RCC 7860 (cell line): ENCODE results near the gene ZNRF1.
"Not testable (repeated sequence)": the region's sequence is repeated elsewhere in the genome, so short reads cannot be mapped to it uniquely, and the experiment has no call there.

Experiments used
- DNase-seq: peaks from one replicate; pipeline ENCODE4 v3.0.0-alpha.2; 2015; ENCODE audit warnings: low spot score
- FAIRE-seq: peaks from 2 replicates; lab custom pipeline; 2012; peaks lifted over from hg19 to GRCh38; lab: Jason Lieb, UNC

The ZNRF1 gene

GRCh38 chr16:75000481-75001081 is 1.8 kb downstream of the ZNRF1 start:
- peak; percentile 21 for DNase-seq

DNA sequence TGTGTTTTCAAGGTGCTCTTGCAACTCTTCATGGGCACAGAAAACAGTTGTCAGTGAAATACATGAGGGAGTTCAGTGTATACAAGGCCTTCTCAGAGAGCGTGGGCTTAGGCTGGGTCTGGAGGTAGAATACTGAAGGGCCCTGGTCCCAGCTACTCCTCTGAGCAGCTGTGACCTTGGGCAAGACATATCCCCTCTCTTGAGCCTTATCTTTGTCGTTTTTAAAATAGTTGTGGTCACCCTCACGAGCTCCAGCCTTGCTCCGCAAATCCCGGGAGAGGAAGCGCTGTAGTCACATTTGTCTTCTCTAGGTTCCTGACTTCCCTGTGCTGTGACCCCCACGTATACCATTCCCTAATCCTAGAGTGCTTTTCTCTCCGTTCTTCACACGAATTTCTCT is 3.6 kb downstream of the ZNRF1 start:
- FAIRE-seq (no peak), DNase-seq (no peak)

More at GRCh38 chr16:75000481-75001081, 1.8 kb downstream of the ZNRF1 start:
- FAIRE-seq = no peak

DNA sequence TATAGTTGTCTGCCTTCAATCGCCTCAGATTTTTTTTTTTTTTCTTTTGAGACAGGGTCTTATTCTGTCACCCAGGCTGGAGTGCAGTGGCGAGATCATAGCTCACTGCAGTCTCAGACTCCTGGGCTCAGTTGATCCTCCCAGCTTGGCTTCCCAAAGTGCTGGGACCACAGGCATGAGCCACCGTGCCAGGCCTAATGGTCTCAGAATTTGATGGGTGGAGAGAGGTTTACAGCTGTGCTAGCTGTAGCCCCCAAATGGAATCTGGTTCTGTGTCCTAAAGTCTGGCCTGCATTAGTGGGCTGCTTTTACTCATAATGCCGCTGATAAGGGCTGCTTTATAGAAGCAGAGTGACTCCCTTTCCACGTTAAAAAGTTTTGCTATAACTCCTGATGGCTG is 5.1 kb downstream of the ZNRF1 start:
- DNase-seq (no peak), FAIRE-seq (no peak)

GRCh38 chr16:75004460-75004859 is 5.6 kb downstream of the ZNRF1 start:
- no peak for FAIRE-seq
- DNase-seq = no peak

DNA sequence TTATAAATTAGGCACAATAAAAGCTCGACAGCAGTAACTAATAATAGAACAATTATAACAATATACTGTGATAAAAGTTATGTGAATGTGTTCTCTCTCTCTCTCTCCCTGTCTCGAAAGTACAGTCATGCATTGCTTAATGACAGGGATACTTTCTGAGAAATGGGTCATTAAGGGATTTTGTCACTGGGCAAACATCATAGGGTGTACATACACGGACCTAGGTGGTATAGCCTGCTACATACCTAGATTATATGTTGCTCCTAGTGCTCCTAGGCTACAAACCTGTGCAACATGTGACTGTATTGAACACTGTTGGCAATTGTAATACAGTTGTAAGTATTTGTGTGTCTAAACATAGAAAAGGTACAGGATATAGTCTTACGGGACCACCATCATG is 6.9 kb downstream of the ZNRF1 start:
- FAIRE-seq (no peak), DNase-seq (no peak)

DNA sequence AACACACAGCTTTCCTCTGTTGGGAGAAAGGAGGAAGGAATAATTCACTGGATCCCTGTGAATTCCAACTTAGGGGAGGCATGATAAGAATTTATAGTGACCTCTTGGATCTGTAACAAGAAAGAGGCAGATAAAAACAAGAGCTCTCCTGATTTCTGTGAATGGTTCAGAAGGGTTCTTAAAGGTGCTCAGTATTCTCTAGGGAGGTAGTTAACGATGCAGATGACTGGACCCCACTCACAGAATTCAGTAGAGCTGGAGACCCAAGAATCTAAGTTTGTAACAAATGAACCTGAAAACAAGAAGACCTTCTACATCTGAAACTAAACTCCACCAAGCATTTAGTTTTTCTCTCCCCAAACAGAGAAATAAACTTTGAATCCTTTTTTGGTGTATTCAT is 8.6 kb downstream of the ZNRF1 start:
- DNase-seq = no peak
- FAIRE-seq = no peak

DNA sequence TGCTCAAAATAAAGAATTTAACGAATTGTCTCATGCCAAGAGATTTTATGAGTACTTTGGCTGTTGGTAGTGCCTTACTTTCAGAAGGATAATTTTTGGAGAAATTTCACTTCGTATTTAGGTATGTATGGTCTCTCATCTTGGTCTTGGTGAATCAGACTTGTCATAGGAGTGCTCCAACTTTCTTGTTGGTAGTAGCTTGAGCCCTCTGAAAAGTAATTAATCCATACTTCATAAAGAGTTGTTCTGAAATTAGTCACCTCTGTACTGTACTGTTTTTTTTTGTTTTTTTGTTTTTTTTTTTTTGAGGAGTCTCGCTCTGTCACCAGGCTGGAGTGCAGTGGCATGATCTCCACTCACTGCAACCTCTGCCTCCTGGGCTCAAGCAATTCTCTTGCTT is 11.6 kb downstream of the ZNRF1 start:
- no peak for DNase-seq
- FAIRE-seq = no peak

DNA sequence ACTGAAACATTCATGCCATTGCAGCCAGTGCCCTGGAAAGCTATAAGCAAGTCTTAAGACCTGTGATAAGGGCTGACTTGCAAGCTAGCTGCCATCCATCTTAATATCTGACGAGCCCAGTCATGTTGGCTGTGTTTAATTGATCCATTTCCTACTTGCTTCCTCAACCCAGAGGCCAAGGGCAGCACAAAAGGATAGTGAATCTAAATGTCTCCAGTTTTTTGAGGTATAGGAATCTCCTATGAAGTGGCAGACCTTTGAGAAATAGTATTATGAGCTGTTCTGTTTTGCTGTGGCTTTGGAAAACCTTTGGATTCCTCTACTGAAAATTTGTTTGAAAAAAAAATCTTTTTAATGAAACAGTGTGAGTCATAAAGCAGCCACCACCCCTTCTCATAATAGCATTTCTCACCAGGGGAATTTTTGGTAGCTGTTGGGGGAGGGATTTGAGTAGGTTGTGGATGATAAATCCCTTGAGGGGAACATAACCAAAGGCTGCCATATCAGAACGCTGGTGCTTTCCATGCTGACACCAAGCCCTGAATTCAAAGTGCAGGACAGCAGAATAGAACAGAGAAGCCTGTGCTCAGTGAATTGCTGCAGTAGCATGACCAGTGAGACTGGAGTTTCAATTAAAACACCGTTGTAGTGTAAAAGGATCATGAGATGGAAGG is 12.9 kb downstream of the ZNRF1 start:
- FAIRE-seq = peak; percentile 73
- DNase-seq = peak; percentile 62

DNA sequence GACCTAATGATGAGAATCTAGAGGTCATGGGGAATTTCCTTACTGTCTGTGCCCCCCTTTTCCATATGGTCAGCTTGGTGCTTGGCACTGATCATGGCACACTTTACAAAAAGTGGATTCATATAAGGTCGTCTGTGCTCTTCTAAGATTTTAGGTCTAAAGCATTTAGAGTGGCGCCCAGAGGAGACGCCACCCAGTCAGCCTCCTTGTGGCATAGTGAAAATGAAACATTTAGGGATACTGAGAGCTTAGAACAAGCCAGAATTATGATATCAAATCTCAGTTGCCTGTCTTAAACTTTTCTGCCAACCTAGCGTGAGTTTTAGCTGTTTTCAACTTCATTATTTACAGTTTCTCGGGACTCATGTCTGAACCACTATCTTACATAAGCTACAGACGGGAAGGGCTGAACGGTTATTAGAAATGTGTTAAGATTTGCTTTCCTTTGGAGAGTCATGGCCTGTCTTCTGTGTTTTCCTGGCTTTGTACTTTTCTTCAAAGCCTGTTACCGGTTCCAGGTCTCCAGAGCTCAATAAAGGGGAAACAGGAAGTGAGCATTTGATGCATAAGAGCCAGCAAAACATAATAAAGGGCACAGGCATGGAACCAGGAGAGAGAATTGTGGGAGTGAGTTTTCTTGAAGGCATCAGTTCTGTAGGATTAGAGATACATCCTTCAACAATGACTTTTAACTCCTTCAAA is 13.7 kb downstream of the ZNRF1 start:
- FAIRE-seq (no peak), DNase-seq (no peak)

DNA sequence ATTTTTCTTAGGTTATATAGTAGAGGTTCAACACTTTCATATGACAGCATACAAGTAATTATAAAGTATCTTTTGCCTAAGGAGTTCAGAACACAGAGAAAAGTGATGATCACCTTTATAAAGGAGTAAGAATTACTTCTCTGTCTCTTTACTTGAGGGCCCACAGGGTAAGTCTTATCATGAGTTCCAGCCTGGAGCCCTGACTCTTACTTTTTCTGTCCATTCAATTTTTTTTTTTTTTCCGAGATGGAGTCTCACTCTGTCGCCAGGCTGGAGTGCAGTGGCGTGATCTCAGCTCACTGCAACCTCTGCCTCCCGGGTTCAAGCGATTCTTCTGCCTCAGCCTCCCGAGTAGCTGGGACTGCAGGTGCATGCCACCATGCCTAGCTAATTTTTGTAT is 14.3 kb downstream of the ZNRF1 start:
- FAIRE-seq, DNase-seq: not testable (repeated sequence)

- no peak for DNase-seq
- FAIRE-seq = no peak
Measured at GRCh38 chr16:75014318-75014717, 15.5 kb downstream of the ZNRF1 start.

GRCh38 chr16:75016451-75017081 is 17.7 kb downstream of the ZNRF1 start:
- not testable (repeated sequence) for FAIRE-seq, DNase-seq

DNA sequence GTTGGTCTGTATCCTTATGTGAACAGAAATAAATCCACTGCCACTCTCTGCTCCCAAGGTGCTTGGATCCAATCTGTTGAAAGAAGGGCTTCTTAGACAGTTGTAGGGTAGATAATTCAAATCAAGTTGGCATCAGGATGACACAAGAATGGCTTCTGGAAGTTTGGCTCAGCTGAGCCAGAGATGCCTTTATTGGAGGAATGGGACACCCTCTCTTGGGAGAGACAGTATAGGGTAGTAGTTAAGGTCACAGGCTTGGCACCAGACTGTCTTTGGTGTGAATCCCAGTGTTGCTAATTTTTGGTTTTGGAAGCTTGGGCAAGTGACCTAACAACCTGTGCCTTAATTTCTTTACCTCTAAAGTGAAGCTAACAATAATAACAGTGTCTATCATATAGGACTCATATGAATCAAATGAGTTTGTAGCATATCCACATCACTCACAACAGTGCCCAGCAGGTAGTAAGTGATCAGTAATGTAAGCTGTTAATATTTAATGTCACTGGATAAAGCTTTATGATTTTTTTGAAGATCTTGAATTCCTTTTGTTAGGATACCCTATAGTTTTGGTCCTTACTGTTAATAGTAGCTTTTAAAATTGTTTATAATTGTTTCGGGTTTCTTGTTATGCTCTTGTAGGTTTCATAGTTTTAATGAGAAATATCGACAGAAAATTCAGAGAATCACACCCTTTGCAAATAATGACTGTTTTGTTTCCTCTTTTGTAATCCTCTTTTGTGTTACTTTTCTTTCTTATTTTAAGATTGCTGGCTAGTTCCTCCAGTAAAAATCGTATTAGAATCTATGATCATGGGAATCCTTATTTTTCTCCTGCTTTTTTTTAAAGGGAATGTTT is 19.1 kb downstream of the ZNRF1 start:
- no peak for DNase-seq
- FAIRE-seq = peak; percentile 34

- DNase-seq (no peak), FAIRE-seq (no peak)
Measured at GRCh38 chr16:75019007-75019406, 20.2 kb downstream of the ZNRF1 start.

GRCh38 chr16:75019586-75019985 is 20.8 kb downstream of the ZNRF1 start:
- no peak for DNase-seq
- FAIRE-seq = no peak

- no peak for DNase-seq
- FAIRE-seq = no peak
Measured at GRCh38 chr16:75021410-75021809, 22.6 kb downstream of the ZNRF1 start.

GRCh38 chr16:75022567-75022966 is 23.7 kb downstream of the ZNRF1 start:
- DNase-seq (no peak), FAIRE-seq (no peak)

DNA sequence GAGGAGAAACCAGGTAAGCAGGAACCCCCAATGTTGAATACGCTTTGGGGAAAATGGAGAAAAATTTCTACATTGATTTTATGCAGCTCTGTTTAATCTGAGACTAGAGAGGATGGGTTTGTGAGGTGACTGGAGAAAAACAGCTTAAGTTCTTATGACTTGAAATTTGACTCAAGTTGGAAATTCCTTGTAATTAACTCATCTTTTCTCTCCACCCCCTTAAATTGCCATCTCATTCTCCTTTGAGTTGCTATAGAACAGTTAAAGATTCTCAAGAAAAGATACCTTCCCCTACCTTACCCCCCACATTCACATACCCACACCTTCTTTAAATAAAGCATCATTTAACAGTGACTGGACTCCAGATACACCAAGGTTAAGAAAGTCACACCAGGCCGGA is 24.2 kb downstream of the ZNRF1 start:
- FAIRE-seq = no peak
- DNase-seq = no peak

DNA sequence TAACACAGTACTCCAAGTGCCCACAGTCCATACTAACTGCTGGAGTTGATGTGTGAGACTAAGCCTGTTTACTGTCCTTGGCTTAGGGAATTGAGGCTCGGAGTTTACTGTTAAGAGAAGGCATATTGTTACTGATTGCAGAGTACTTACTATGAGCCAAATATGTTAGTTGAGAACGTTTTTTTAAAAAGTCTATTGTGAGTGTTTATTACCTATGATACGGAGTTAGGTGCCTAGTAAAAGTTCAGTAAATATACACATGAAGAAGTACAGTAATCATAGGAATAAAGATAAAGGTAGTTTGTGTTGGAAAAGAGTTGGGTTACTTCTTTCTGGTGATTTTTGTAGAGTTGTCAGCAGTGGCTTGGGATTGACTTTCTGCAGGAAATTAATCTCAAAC is 25.4 kb downstream of the ZNRF1 start:
- FAIRE-seq (no peak), DNase-seq (no peak)

DNA sequence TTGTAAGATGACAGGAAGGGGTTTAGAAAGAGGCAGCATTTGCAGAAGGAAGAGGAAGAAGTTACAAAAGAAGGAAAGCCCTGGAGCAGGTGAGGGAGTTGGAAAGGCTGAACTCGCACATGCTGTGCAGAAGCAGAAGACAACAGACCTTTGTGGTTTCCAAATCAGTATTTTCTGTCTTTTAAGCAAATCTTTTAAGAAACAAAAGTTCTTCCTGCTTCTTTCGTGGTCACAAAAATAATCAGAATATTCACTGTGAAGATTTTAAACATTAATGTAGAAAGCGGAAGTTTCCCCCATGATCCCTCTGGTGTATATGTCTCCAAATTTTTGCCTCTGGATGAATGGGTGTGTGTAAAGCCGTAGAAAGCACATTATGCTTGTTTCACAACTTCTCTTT is 25.8 kb downstream of the ZNRF1 start:
- no peak for DNase-seq
- FAIRE-seq = no peak

DNA sequence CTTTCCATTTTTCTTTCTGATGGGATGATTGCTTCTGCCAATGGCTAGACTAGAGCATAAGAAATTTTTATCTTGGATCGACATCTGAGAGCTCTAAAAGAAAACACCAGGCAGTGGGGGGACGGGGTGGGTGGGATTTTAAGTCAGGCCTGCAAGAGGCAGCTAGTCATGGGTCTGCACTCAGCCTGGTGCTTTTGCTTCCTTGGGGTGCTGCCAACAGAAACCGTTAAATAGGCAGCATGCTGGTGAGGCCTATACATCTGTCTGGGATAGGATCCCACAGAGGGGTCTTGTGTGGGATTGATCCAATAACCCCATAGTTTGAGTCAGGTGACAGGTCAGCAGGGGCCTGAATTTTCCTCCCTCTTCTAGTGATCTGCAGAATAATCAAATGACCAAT is 26.9 kb downstream of the ZNRF1 start:
- DNase-seq = no peak
- no peak for FAIRE-seq
